Activated CD8-positive, alpha-beta memory T cell treated with anti-CD3 and anti-CD28 coated beads, Interleukin-2, amount 10 ng/mL, durations not matched to agents 7 days and 5 days (primary cell): ENCODE results near the gene NCSTN. TPM values are rescaled to one million over a fixed set of nuclear protein-coding genes. Genes with fewer than 3 reads are reported as not detected.
A peak's percentile ranks its signal among the peaks of the same experiment; 100 is the strongest.
"Not testable (repeated sequence)": the region's sequence is repeated elsewhere in the genome, so short reads cannot be mapped to it uniquely, and the experiment has no call there.

Source experiments
- ATAC-seq: fragments of 150-1000 bp; cut with Tn5 transposase; one replicate; pipeline ENCODE4 v1.10.0; 2021; ENCODE audit warnings: moderate library complexity
- CTCF ChIA-PET: fragments of 350-600 bp; sonication (Branson Sonifier 250); formaldehyde crosslinking; loops from one replicate; lab custom pipeline; 2021; ENCODE audit warnings: antibody characterized with exemption; lab: Charles Lee
- DNase-seq: peaks from one replicate; pipeline ENCODE4 v3.0.0-alpha.2; 2020
- H3K27ac Mint-ChIP-seq: one replicate; pipeline ENCODE4 v1.8.0; 2021; ENCODE audit warnings: mild to moderate bottlenecking, mixed read lengths
- H3K27me3 Mint-ChIP-seq: one replicate; pipeline ENCODE4 v1.8.0; 2021; ENCODE audit warnings: mixed read lengths
- H3K36me3 Mint-ChIP-seq: one replicate; pipeline ENCODE4 v1.8.0; 2021; ENCODE audit warnings: mild to moderate bottlenecking, mixed read lengths
- H3K4me1 Mint-ChIP-seq: one replicate; pipeline ENCODE4 v1.8.0; 2021; ENCODE audit warnings: mixed read lengths
- H3K4me3 Mint-ChIP-seq: one replicate; pipeline ENCODE4 v1.8.0; 2021; ENCODE audit warnings: mild to moderate bottlenecking, moderate library complexity, mixed read lengths
- H3K9me3 Mint-ChIP-seq: one replicate; pipeline ENCODE4 v1.8.0; 2022; ENCODE audit warnings: low read depth, mixed read lengths
- total RNA-seq, 2 experiments: library from RNA; stranded (reverse); gene quantifications; one replicate each; pipeline ENCODE4 v1.2.3, GENCODE V29; 2021

The NCSTN gene
- total RNA-seq, 2 experiments from 2014 or later: 59.8 to 61.8 TPM

GRCh38 chr1:160377585-160378206, 34.5 kb downstream of the NCSTN start:
- Mint-ChIP-seq H3K4me1 (peaks cover 13% of the 10 kb centered on the region), H3K4me3 (no peak overlapping the region), H3K27ac (no peak overlapping the region), H3K9me3 (no peaks in the 10 kb centered on the region), H3K27me3 (peaks cover 5% of the 10 kb centered on the region), H3K36me3 (no peaks in the 10 kb centered on the region)
- no peak for DNase-seq
- CTCF ChIA-PET: interaction anchor here (0.5 to 8.3 kb wide), 22 partner anchors 13 to 347 kb away, joined by 3 to 63 read pairs (median 6); no protein-coding TSS in a partner anchor
- no peak for ATAC-seq

- CTCF ChIA-PET, H3K4me3 Mint-ChIP-seq, H3K27ac Mint-ChIP-seq, H3K36me3 Mint-ChIP-seq, ATAC-seq, H3K4me1 Mint-ChIP-seq, DNase-seq, H3K9me3 Mint-ChIP-seq: not testable (repeated sequence)
- H3K27me3 Mint-ChIP-seq: peaks cover 31% of the 10 kb centered on the region
Measured at GRCh38 chr1:160384812-160385211, 41.6 kb downstream of the NCSTN start.

- not testable (repeated sequence) for H3K9me3 Mint-ChIP-seq, H3K4me3 Mint-ChIP-seq, H3K27ac Mint-ChIP-seq, H3K4me1 Mint-ChIP-seq, DNase-seq, H3K36me3 Mint-ChIP-seq, ATAC-seq
- CTCF ChIA-PET: interaction anchor here (0.6 kb wide), 2 partner anchors 56 to 121 kb away, joined by 3 read pairs; no protein-coding TSS in a partner anchor
- peaks cover 46% of the 10 kb centered on the region for H3K27me3 Mint-ChIP-seq
Measured at GRCh38 chr1:160388406-160388805, 45.2 kb downstream of the NCSTN start.

- Mint-ChIP-seq H3K4me3 (no peak overlapping the region), H3K4me1 (no peaks in the 10 kb centered on the region), H3K36me3 (no peaks in the 10 kb centered on the region), H3K9me3 (no peaks in the 10 kb centered on the region), H3K27ac (no peak overlapping the region), H3K27me3 (peaks cover 42% of the 10 kb centered on the region)
- ATAC-seq: no peak
- CTCF ChIA-PET: interaction anchor here (1.0 to 2.3 kb wide), 2 partner anchors 11 to 18 kb away, joined by 3 to 6 read pairs; no protein-coding TSS in a partner anchor
- no peak for DNase-seq
Measured at GRCh38 chr1:160394673-160395072, 51.5 kb downstream of the NCSTN start.

GRCh38 chr1:160397651-160398050, 54.5 kb downstream of the NCSTN start:
- Mint-ChIP-seq H3K27me3 (peaks cover 46% of the 10 kb centered on the region), H3K4me3 (no peak overlapping the region), H3K36me3 (no peaks in the 10 kb centered on the region), H3K27ac (no peak overlapping the region), H3K4me1 (peaks cover 2% of the 10 kb centered on the region), H3K9me3 (no peaks in the 10 kb centered on the region)
- CTCF ChIA-PET: interaction anchor here (0.8 to 1.2 kb wide), 3 partner anchors 19 to 132 kb away, joined by 3 to 7 read pairs (median 3); no protein-coding TSS in a partner anchor
- ATAC-seq (no peak), DNase-seq (no peak)

- DNase-seq (peak; percentile 32), ATAC-seq (no peak)
- Mint-ChIP-seq H3K36me3 (no peaks in the 10 kb centered on the region), H3K4me3 (no peak overlapping the region), H3K27me3 (peaks cover 53% of the 10 kb centered on the region), H3K27ac (no peak overlapping the region), H3K9me3 (no peaks in the 10 kb centered on the region), H3K4me1 (peaks cover 2% of the 10 kb centered on the region)
- CTCF ChIA-PET: interaction anchor here (1.1 kb wide), 1 partner anchor 22 kb away, joined by 7 read pairs; no protein-coding TSS in a partner anchor
Measured at GRCh38 chr1:160398823-160399222, 55.6 kb downstream of the NCSTN start.

GRCh38 chr1:160399544-160400222, 56.5 kb downstream of the NCSTN start:
- no peaks in the 10 kb centered on the region for H3K9me3 Mint-ChIP-seq
- CTCF ChIA-PET: no interaction called here
- no peak overlapping the region for H3K4me3 Mint-ChIP-seq
- H3K27me3 Mint-ChIP-seq: peaks cover 52% of the 10 kb centered on the region
- peaks cover 2% of the 10 kb centered on the region for H3K4me1 Mint-ChIP-seq
- no peak overlapping the region for H3K27ac Mint-ChIP-seq
- DNase-seq (peak; percentile 31), ATAC-seq (no peak)
- no peaks in the 10 kb centered on the region for H3K36me3 Mint-ChIP-seq

- Mint-ChIP-seq H3K4me3 (no peak within 1 kb of the TSS), H3K27me3 (peaks cover 50% of the 10 kb centered on the region), H3K27ac (no peak within 1 kb of the TSS), H3K4me1 (peaks cover 2% of the 10 kb centered on the region), H3K36me3 (no peaks in the 10 kb centered on the region), H3K9me3 (no peaks in the 10 kb centered on the region)
- peak; percentile 42 for DNase-seq
- ATAC-seq: no peak
- CTCF ChIA-PET: no interaction called here
Measured at GRCh38 chr1:160400223-160400645, 57.1 kb downstream of the NCSTN start, which contains the start of gene VANGL2. Gene VANGL2, plus strand, starts transcription at chr1:160400564. Its CDS starts 15,274 bp downstream, at chr1:160415838.

- peak; percentile 26 for ATAC-seq
- no peak overlapping the region for H3K27ac Mint-ChIP-seq
- no peaks in the 10 kb centered on the region for H3K36me3 Mint-ChIP-seq
- peaks cover 2% of the 10 kb centered on the region for H3K4me1 Mint-ChIP-seq
- peaks cover 45% of the 10 kb centered on the region for H3K27me3 Mint-ChIP-seq
- CTCF ChIA-PET: no interaction called here
- H3K4me3 Mint-ChIP-seq: no peak overlapping the region
- DNase-seq: peak; percentile 34
- no peaks in the 10 kb centered on the region for H3K9me3 Mint-ChIP-seq
Measured at GRCh38 chr1:160400646-160401486, 57.7 kb downstream of the NCSTN start.

- no peak for ATAC-seq
- H3K9me3 Mint-ChIP-seq: no peaks in the 10 kb centered on the region
- peaks cover 44% of the 10 kb centered on the region for H3K27me3 Mint-ChIP-seq
- CTCF ChIA-PET: no interaction called here
- H3K27ac Mint-ChIP-seq: no peak overlapping the region
- H3K36me3 Mint-ChIP-seq: no peaks in the 10 kb centered on the region
- DNase-seq: peak; percentile 22
- peaks cover 2% of the 10 kb centered on the region for H3K4me1 Mint-ChIP-seq
- no peak overlapping the region for H3K4me3 Mint-ChIP-seq
Measured at GRCh38 chr1:160401487-160401805, 58.3 kb downstream of the NCSTN start.

- no peaks in the 10 kb centered on the region for H3K9me3 Mint-ChIP-seq
- no peak overlapping the region for H3K4me3 Mint-ChIP-seq
- peaks cover 42% of the 10 kb centered on the region for H3K27me3 Mint-ChIP-seq
- H3K27ac Mint-ChIP-seq: no peak overlapping the region
- CTCF ChIA-PET: interaction anchor here (0.6 kb wide), 1 partner anchor 11 kb away, joined by 3 read pairs; no protein-coding TSS in a partner anchor
- peaks cover 2% of the 10 kb centered on the region for H3K4me1 Mint-ChIP-seq
- no peaks in the 10 kb centered on the region for H3K36me3 Mint-ChIP-seq
- ATAC-seq (no peak), DNase-seq (peak; percentile 32)
Measured at GRCh38 chr1:160402001-160402795, 59.0 kb downstream of the NCSTN start.

GRCh38 chr1:160403244-160403643, 60.1 kb downstream of the NCSTN start:
- H3K4me1 Mint-ChIP-seq: peaks cover 2% of the 10 kb centered on the region
- CTCF ChIA-PET: no interaction called here
- no peaks in the 10 kb centered on the region for H3K9me3 Mint-ChIP-seq
- no peak overlapping the region for H3K4me3 Mint-ChIP-seq
- peaks cover 42% of the 10 kb centered on the region for H3K27me3 Mint-ChIP-seq
- ATAC-seq: no peak
- no peaks in the 10 kb centered on the region for H3K36me3 Mint-ChIP-seq
- no peak overlapping the region for H3K27ac Mint-ChIP-seq
- peak; percentile 30 for DNase-seq
